Fibroblast of lung (primary cell): ENCODE measurements around the gene AFF4.
"Not testable (repeated sequence)": the region's sequence is repeated elsewhere in the genome, so short reads cannot be mapped to it uniquely, and the experiment has no call there.

Experiments used
- CTCF ChIP-seq, 2 donors: IDR thresholded peaks in 1 of 2; conservative IDR thresholded peaks in 1 of 2; 1 replicate in 1 of 2; 2 replicates in 1 of 2; pipeline ENCODE4 v1.5.1; 2011 to 2012; ENCODE audit warnings: low read length in 2 of 2, control low read depth in 1 of 2, inconsistent platforms in 1 of 2, low read depth in 1 of 2, mild to moderate bottlenecking in 1 of 2
- EZH2 ChIP-seq: IDR thresholded peaks from 2 replicates; pipeline ENCODE4 v1.5.1; 2012; ENCODE audit warnings: low read length, control low read depth, mild to moderate bottlenecking; ENCODE audit errors: missing control alignments

- not testable (repeated sequence) for TF ChIP-seq CTCF (conservative IDR thresholded peaks at IDR 0.05 in 1 of 2, IDR thresholded peaks at IDR 0.05 in 1 of 2; ENCODE audit: low read depth in 1 of 2, low read length in 2 of 2); EZH2
These were observed 7.2 kb downstream of the AFF4 start for GRCh38 chr5:132956166-132956799.
